ENCODE results near the gene USP30.

DNA sequence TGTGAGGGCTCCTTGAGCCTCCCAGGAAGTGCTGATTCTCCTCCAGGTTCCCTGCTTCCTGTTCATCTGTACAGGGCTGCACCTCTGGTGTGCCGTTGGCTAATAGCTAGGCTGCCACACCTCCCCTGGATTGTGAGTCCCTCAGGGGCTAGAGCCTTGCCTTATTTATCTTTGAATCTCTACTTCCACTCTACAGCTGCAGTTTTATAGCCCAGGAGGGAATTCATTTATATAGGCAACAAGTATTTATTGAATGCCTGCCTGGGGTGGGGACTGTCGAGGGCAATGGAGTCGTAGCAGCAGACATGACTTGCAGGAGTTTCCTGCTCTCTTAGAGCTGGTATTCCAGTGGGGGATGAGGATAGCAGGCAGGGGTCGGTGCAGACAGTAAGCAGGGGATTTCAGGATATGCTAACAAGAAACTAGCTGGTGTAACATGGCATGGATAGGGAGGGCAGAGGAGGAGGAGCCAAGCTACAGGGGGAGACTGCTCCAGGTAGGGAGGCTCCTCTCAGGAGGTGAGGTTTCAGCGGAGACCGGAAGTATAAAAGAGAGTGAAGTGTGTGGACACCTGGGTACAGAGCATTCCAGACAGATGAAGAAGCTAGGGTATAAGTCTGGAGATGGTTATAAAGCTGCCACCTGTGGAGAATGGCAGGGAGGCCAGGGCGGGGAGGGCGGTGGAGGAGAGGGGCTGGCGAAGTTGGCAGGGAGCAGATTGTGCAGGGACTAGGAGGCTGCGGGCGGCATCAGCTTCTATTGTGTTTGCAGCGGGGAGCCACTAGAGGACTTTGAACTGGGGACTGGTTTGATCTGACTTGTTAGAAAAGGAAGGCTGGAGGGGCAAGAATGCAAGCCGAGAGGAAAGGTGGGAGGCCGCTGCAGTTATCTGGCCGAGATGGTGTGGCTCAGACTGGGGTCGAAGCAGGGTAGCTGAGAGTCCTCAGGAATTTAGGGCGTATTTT is 17.2 kb downstream of the USP30 start:
- TF ChIP-seq, protein P1, sequence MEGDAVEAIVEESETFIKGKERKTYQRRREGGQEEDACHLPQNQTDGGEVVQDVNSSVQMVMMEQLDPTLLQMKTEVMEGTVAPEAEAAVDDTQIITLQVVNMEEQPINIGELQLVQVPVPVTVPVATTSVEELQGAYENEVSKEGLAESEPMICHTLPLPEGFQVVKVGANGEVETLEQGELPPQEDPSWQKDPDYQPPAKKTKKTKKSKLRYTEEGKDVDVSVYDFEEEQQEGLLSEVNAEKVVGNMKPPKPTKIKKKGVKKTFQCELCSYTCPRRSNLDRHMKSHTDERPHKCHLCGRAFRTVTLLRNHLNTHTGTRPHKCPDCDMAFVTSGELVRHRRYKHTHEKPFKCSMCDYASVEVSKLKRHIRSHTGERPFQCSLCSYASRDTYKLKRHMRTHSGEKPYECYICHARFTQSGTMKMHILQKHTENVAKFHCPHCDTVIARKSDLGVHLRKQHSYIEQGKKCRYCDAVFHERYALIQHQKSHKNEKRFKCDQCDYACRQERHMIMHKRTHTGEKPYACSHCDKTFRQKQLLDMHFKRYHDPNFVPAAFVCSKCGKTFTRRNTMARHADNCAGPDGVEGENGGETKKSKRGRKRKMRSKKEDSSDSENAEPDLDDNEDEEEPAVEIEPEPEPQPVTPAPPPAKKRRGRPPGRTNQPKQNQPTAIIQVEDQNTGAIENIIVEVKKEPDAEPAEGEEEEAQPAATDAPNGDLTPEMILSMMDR (IDR thresholded peaks at IDR 0.05; ENCODE audit: borderline replicate concordance, extremely low read depth, low read length, poor library complexity, severe bottlenecking) = no peak
- TF ChIP-seq EZH2 (IDR thresholded peaks at IDR 0.05; ENCODE audit: borderline replicate concordance, low read depth, low read length, severe bottlenecking) = no peak
